Thyroid gland (tissue), 4 donors: ENCODE results near the gene CCDC197. TPM values are rescaled to one million over a fixed set of nuclear protein-coding genes. Genes with fewer than 3 reads are reported as not detected.

Experiments used
- DNase-seq, 2 donors: peaks; one replicate each; pipeline ENCODE4 v3.0.0-alpha.2; 2019
- H3K27ac ChIP-seq, 3 donors: fragments of 200-600 bp; sonication (generic); 1 replicate in 2 of 3; 2 replicates in 1 of 3; pipeline ENCODE4 v1.5.1; 2016 to 2019; ENCODE audit warnings: mild to moderate bottlenecking in 1 of 3, moderate library complexity in 1 of 3
- H3K27me3 ChIP-seq: fragments of 200-600 bp; sonication (generic); one replicate; pipeline ENCODE4 v1.5.1; 2019
- H3K36me3 ChIP-seq, 2 donors: fragments of 200-600 bp; sonication (generic); one replicate each; pipeline ENCODE4 v1.5.1; 2016 to 2019
- H3K4me1 ChIP-seq, 2 donors: fragments of 200-600 bp; sonication (generic); one replicate each; pipeline ENCODE4 v1.5.1; 2017 to 2019
- H3K4me3 ChIP-seq, 3 donors: fragments of 200-600 bp; sonication (generic); replicated peaks in 1 of 3; 1 replicate in 2 of 3; 2 replicates in 1 of 3; pipeline ENCODE4 v1.5.1; 2016; ENCODE audit warnings: mild to moderate bottlenecking in 1 of 3
- H3K9me3 ChIP-seq: fragments of 200-600 bp; sonication (generic); one replicate; pipeline ENCODE4 v1.5.1; 2017
- POLR2A ChIP-seq, 2 donors: fragments of 450-650 bp; IDR thresholded peaks; one replicate each; pipeline ENCODE4 v1.6.1; 2017; ENCODE audit warnings: antibody characterized with exemption in 2 of 2, mild to moderate bottlenecking in 2 of 2, moderate library complexity in 1 of 2
- WGBS, 2 donors: methylation state at CpG; one replicate each; pipeline ENCODE4 v1.1.5; 2017; 5-methylcytosine and 5-hydroxymethylcytosine counted together
- intact Hi-C: fragments of 100-400 bp; cut with DNase I; formaldehyde crosslinking; loops from one replicate; pipeline ENCODE4 v1.15.1; 2023
- total RNA-seq, 4 donors: library from RNA; depleted of rRNA; stranded (reverse); fragments of >200 nt; gene quantifications; one replicate each; pipeline ENCODE4 v1.2.3, GENCODE V29; 2016
- TF ChIP-seq, protein P1 (sequence below), 6 experiments: fragments of 200-600 bp in 3 of 6; fragments of 450-650 bp in 3 of 6; sonication (generic) in 3 of 6; IDR thresholded peaks; one replicate each; pipeline ENCODE4 v1.5.1; 2016 to 2019; ENCODE audit warnings: antibody characterized with exemption in 6 of 6, mild to moderate bottlenecking in 2 of 6, inconsistent platforms in 1 of 6, moderate library complexity in 1 of 6

Gene CCDC197
- total RNA-seq, 4 donors from 2014 or later = not detected

DNA sequence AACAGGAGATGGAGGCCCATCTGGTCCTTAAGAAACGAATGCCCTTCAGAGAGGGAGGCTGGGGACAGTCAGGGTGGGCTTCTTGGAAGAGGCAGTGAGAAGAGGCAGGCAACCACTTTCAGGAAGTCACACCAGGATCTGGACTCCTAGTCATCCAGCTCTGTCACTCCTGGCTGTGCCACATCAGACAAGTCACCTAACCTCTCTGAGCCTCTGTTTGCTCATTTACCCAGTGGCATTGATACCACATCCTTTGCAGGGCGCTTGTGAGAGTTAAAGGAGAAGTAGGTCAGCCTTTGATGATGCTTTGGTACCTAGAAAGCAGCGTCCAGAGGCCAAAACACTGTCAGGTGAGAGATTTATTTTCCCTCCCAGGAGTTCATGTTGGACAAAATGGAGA, 11.1 kb downstream of the CCDC197 start:
- intact Hi-C loops = no loop called here
- Histone ChIP-seq H3K27ac (no peak overlapping the region), H3K36me3 (no peaks in the 10 kb centered on the region), H3K4me3 (no peak overlapping the region), H3K27me3 (no peaks in the 10 kb centered on the region), H3K9me3 (no peaks in the 10 kb centered on the region), H3K4me1 (no peaks in the 10 kb centered on the region)
- no peak for DNase-seq
- 83 to 89% methylated on average over 3 of the region's 3 CpGs for WGBS, 2 donors
- TF ChIP-seq POLR2A (IDR thresholded peaks at IDR 0.05) = no peak
- TF ChIP-seq, protein P1, sequence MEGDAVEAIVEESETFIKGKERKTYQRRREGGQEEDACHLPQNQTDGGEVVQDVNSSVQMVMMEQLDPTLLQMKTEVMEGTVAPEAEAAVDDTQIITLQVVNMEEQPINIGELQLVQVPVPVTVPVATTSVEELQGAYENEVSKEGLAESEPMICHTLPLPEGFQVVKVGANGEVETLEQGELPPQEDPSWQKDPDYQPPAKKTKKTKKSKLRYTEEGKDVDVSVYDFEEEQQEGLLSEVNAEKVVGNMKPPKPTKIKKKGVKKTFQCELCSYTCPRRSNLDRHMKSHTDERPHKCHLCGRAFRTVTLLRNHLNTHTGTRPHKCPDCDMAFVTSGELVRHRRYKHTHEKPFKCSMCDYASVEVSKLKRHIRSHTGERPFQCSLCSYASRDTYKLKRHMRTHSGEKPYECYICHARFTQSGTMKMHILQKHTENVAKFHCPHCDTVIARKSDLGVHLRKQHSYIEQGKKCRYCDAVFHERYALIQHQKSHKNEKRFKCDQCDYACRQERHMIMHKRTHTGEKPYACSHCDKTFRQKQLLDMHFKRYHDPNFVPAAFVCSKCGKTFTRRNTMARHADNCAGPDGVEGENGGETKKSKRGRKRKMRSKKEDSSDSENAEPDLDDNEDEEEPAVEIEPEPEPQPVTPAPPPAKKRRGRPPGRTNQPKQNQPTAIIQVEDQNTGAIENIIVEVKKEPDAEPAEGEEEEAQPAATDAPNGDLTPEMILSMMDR (IDR thresholded peaks at IDR 0.05) = no peak

DNA sequence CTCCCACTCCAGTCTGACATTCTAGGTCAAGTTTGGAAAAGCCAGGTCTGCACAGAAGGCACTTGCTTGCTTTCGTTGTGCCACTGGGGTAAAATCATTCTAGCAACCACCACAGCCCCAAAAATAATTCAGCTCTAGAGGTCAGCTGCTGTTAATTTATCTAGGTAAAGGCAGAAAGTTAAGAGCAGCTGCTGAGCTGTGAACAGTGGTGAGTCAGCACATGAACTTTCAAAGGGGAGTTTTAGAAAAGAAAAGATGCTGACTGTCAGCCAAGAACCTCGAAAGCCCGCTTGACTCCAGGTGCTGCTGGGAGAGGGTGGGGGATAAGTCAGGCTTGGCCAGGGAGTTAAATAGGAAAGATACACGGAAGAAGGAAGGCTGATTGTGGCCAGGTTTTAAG, 12.7 kb downstream of the CCDC197 start:
- no peaks in the 10 kb centered on the region for H3K27me3 ChIP-seq
- no peaks in the 10 kb centered on the region for H3K36me3 ChIP-seq
- intact Hi-C loops = no loop called here
- WGBS, 2 donors = 13 to 19% methylated on average over 4 of the region's 4 CpGs
- peak overlapping the region in 1 of 3 donors; percentile 42 for H3K27ac ChIP-seq
- TF ChIP-seq POLR2A (IDR thresholded peaks at IDR 0.05) = no peak
- TF ChIP-seq, protein P1 (IDR thresholded peaks at IDR 0.05) = peak in 1 of 6 experiments; percentile 18
- H3K9me3 ChIP-seq = no peaks in the 10 kb centered on the region
- peak; percentile 65 to 72 for DNase-seq
- no peak overlapping the region for H3K4me3 ChIP-seq
- no peaks in the 10 kb centered on the region for H3K4me1 ChIP-seq

DNA sequence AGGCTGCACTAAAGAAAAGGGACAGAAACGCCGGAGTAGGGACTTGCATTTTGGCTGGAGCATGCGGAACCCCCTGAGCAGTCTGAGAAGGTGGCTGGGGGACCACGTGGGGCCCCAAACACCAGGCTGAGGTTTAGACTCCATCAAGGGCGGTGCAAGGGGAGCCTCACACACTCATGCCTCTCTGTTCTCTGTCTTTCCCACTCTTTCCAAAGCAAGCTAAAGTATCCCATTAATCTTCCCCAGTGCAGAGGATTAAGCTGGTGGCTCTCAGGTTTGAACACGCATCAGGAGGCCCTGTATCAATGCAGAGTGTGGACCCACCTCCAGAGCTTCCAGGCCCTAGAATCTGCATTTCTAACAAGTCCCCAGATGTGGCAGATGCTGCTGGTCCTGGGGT, 13.5 kb downstream of the CCDC197 start:
- 91 to 94% methylated on average over 6 of the region's 6 CpGs for WGBS, 2 donors
- DNase-seq = no peak
- Histone ChIP-seq H3K27ac (no peak overlapping the region), H3K4me3 (no peak overlapping the region), H3K27me3 (no peaks in the 10 kb centered on the region), H3K4me1 (no peaks in the 10 kb centered on the region), H3K9me3 (no peaks in the 10 kb centered on the region), H3K36me3 (no peaks in the 10 kb centered on the region)
- TF ChIP-seq, protein P1 (IDR thresholded peaks at IDR 0.05) = no peak
- no peak for TF ChIP-seq POLR2A (IDR thresholded peaks at IDR 0.05)
- intact Hi-C loops = no loop called here

DNA sequence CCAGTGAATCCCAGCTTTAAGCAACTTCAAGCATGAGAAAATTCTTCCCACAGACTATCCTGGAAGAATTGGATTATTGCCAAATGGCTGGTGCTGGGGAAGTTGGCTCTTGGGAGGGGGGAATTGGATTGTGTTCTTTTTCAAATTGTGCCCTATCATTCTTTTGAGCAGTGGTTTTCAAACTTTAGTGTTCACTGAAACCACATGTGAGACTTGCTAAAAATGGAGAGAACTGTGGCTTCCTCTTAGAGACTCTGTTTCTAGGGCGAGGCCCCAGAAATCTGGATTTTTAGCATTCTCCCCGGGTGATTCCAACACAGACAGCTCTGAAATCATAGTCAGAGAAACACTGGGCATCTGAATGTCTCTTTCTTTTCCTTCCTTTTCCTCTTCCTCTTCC, 14.7 kb downstream of the CCDC197 start:
- no peaks in the 10 kb centered on the region for H3K27me3 ChIP-seq
- WGBS, 2 donors = 58 to 59% methylated on average over 2 of the region's 2 CpGs
- H3K36me3 ChIP-seq = no peaks in the 10 kb centered on the region
- intact Hi-C loops = no loop called here
- H3K27ac ChIP-seq = no peak overlapping the region
- H3K4me1 ChIP-seq = peaks cover 0 to 8% of the 10 kb centered on the region in 2 donors
- no peaks in the 10 kb centered on the region for H3K9me3 ChIP-seq
- H3K4me3 ChIP-seq = no peak overlapping the region
- TF ChIP-seq POLR2A (IDR thresholded peaks at IDR 0.05) = no peak
- TF ChIP-seq, protein P1 (IDR thresholded peaks at IDR 0.05) = no peak
- DNase-seq = no peak

DNA sequence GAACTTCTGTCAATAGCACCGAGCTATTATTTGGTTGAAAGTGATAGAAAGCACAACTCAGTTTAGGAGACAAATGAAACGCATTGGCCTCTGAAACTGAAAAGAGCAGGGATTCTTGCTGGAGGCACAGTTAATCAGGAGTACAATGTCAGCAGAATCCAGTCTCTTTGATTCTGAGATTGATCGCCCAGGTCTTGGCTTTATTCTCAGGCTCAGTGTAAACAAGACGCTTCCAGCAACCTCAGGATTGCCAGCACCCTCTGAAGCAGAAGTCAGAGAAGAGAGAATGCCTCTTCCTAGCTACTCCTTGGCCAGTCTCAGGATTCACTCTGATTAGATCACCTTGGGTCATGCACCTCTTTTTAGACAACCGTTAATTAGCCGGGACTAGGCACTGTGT, 17.3 kb downstream of the CCDC197 start:
- H3K4me3 ChIP-seq = no peak overlapping the region
- H3K27me3 ChIP-seq = no peaks in the 10 kb centered on the region
- H3K27ac ChIP-seq = no peak overlapping the region
- no peak for DNase-seq
- intact Hi-C loops = no loop called here
- H3K36me3 ChIP-seq = no peaks in the 10 kb centered on the region
- H3K9me3 ChIP-seq = no peaks in the 10 kb centered on the region
- 82 to 84% methylated on average over 6 of the region's 6 CpGs for WGBS, 2 donors
- peaks cover 0 to 8% of the 10 kb centered on the region in 2 donors for H3K4me1 ChIP-seq
- TF ChIP-seq, protein P1 (IDR thresholded peaks at IDR 0.05) = no peak
- no peak for TF ChIP-seq POLR2A (IDR thresholded peaks at IDR 0.05)
